ENCODE results near the gene GATA6. TPM values are rescaled to one million over a fixed set of nuclear protein-coding genes. Genes with fewer than 3 reads are reported as not detected.

GATA6 gene
- polyA plus RNA-seq, 3 donors, result 0.04 TPM; not detected in 2

DNA sequence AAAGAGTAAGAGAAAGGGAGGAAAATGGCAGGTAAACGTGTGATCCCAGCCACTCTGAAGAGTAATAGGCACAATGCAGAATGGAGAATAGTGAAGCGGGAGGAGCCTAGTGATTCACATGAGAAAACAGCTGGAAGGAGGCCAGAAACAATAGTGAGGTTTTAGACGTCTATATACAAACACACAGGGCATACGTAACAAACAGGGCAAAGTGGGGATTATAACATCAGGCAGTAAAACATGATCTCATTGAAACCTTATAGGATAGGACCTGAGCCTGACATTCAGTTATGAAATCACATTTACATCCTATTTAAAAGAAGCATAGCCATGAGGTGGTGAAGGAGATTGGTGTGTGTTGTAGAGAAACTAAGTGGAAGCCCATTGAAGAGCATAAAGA is 33.0 kb upstream of the GATA6 start:
- Histone ChIP-seq H3K9me3 (replicated peaks in 1 of 2; ENCODE audit: control insufficient read depth in 1 of 2, insufficient read depth in 1 of 2, low read length in 2 of 2) (no peaks in the 10 kb centered on the region), H3K36me3 (replicated peaks in 1 of 2; ENCODE audit: control insufficient read depth in 1 of 2, insufficient read depth in 2 of 2, low read length in 2 of 2) (no peaks in the 10 kb centered on the region), H3K4me3 (replicated peaks in 1 of 3; ENCODE audit: low read depth in 2 of 3, low read length in 3 of 3) (no peak overlapping the region), H3K27me3 (ENCODE audit: control insufficient read depth in 2 of 2, insufficient read depth in 2 of 2, low read length in 2 of 2) (no peaks in the 10 kb centered on the region), H3K79me2 (ENCODE audit: insufficient read depth, low read length) (no peaks in the 10 kb centered on the region), H4K20me1 (ENCODE audit: insufficient read depth, low read length) (no peaks in the 10 kb centered on the region), H3K4me2 (replicated peaks; ENCODE audit: extremely low read depth, low read length, poor library complexity, severe bottlenecking) (no peak overlapping the region), H3K27ac (ENCODE audit: low read depth in 1 of 2, low read length in 2 of 2) (no peak overlapping the region), H2AFZ (ENCODE audit: insufficient read depth, low read depth, low read length, poor library complexity, severe bottlenecking) (no peak overlapping the region), H3K4me1 (ENCODE audit: control insufficient read depth in 1 of 2, insufficient read depth in 2 of 2, low read length in 2 of 2) (no peaks in the 10 kb centered on the region), H3K9ac (ENCODE audit: insufficient read depth, low read length, poor library complexity, severe bottlenecking) (no peak overlapping the region)
- H3K4me3 Mint-ChIP-seq, result no peak overlapping the region
- no peak overlapping the region for H3K27ac Mint-ChIP-seq
- no peaks in the 10 kb centered on the region for H3K36me3 Mint-ChIP-seq
- H3K27me3 Mint-ChIP-seq (ENCODE audit: low read depth in 3 of 3), result peaks cover 6 to 12% (median 6%) of the 10 kb centered on the region in 3 donors
- H3K4me1 Mint-ChIP-seq, result no peaks in the 10 kb centered on the region
- H3K9me3 Mint-ChIP-seq, result peaks cover 0 to 13% (median 4%) of the 10 kb centered on the region in 7 donors
- 90% methylated on average over 2 of the region's 4 CpGs for WGBS (ENCODE audit: insufficient coverage)
- intact Hi-C loops (cut with micrococcal nuclease), result no loop called here
- DNase-seq, result no peak
- TF ChIP-seq, protein P1, sequence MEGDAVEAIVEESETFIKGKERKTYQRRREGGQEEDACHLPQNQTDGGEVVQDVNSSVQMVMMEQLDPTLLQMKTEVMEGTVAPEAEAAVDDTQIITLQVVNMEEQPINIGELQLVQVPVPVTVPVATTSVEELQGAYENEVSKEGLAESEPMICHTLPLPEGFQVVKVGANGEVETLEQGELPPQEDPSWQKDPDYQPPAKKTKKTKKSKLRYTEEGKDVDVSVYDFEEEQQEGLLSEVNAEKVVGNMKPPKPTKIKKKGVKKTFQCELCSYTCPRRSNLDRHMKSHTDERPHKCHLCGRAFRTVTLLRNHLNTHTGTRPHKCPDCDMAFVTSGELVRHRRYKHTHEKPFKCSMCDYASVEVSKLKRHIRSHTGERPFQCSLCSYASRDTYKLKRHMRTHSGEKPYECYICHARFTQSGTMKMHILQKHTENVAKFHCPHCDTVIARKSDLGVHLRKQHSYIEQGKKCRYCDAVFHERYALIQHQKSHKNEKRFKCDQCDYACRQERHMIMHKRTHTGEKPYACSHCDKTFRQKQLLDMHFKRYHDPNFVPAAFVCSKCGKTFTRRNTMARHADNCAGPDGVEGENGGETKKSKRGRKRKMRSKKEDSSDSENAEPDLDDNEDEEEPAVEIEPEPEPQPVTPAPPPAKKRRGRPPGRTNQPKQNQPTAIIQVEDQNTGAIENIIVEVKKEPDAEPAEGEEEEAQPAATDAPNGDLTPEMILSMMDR (IDR thresholded peaks at IDR 0.05), result no peak

GRCh38 chr18:22141211-22141610 is 28.2 kb upstream of the GATA6 start:
- Mint-ChIP-seq H3K27ac (no peak overlapping the region), H3K36me3 (no peaks in the 10 kb centered on the region), H3K9me3 (peaks cover 0 to 10% (median 2%) of the 10 kb centered on the region in 7 donors), H3K4me3 (no peak overlapping the region), H3K27me3 (ENCODE audit: low read depth in 3 of 3) (peaks cover 4 to 12% (median 5%) of the 10 kb centered on the region in 3 donors), H3K4me1 (no peaks in the 10 kb centered on the region)
- no peaks in the 10 kb centered on the region for H3K79me2 ChIP-seq (ENCODE audit: insufficient read depth, low read length)
- H3K4me2 ChIP-seq (replicated peaks; ENCODE audit: extremely low read depth, low read length, poor library complexity, severe bottlenecking), result no peak overlapping the region
- H2AFZ ChIP-seq (ENCODE audit: insufficient read depth, low read depth, low read length, poor library complexity, severe bottlenecking), result no peak overlapping the region
- H3K4me1 ChIP-seq (ENCODE audit: control insufficient read depth in 1 of 2, insufficient read depth in 2 of 2, low read length in 2 of 2), result no peaks in the 10 kb centered on the region
- H3K4me3 ChIP-seq (replicated peaks in 1 of 3; ENCODE audit: low read depth in 2 of 3, low read length in 3 of 3), result no peak overlapping the region
- H3K27ac ChIP-seq (ENCODE audit: low read depth in 1 of 2, low read length in 2 of 2), result no peak overlapping the region
- H3K9me3 ChIP-seq (replicated peaks in 1 of 2; ENCODE audit: control insufficient read depth in 1 of 2, insufficient read depth in 1 of 2, low read length in 2 of 2), result no peaks in the 10 kb centered on the region
- 100% methylated on average over 2 of the region's 4 CpGs for WGBS (ENCODE audit: insufficient coverage)
- intact Hi-C loops (cut with micrococcal nuclease), result no loop called here
- no peak overlapping the region for H3K9ac ChIP-seq (ENCODE audit: insufficient read depth, low read length, poor library complexity, severe bottlenecking)
- TF ChIP-seq, protein P1 (IDR thresholded peaks at IDR 0.05), result no peak
- H4K20me1 ChIP-seq (ENCODE audit: insufficient read depth, low read length), result no peaks in the 10 kb centered on the region
- no peaks in the 10 kb centered on the region for H3K36me3 ChIP-seq (replicated peaks in 1 of 2; ENCODE audit: control insufficient read depth in 1 of 2, insufficient read depth in 2 of 2, low read length in 2 of 2)
- H3K27me3 ChIP-seq (ENCODE audit: control insufficient read depth in 2 of 2, insufficient read depth in 2 of 2, low read length in 2 of 2), result no peaks in the 10 kb centered on the region
- DNase-seq, result no peak

Measured in CD14-positive monocyte (primary cell).